ENCODE data around the gene CSNK1A1L.

Gene CSNK1A1L

GRCh38 chr13:37106642-37107041 is 1.2 kb upstream of the CSNK1A1L start:
- no peak for DNase-seq (ENCODE audit: low read depth in 2 of 2)

GRCh38 chr13:37102896-37103295 is 2.6 kb downstream of the CSNK1A1L start:
- no peak for DNase-seq (ENCODE audit: low read depth in 2 of 2)

GRCh38 chr13:37101201-37101600 is 4.3 kb downstream of the CSNK1A1L start:
- no peak for DNase-seq (ENCODE audit: low read depth in 2 of 2)

GRCh38 chr13:37100731-37101130 is 4.7 kb downstream of the CSNK1A1L start:
- no peak for DNase-seq (ENCODE audit: low read depth in 2 of 2)

GRCh38 chr13:37097076-37097475 is 8.4 kb downstream of the CSNK1A1L start:
- no peak for DNase-seq (ENCODE audit: low read depth in 2 of 2)

- DNase-seq (ENCODE audit: low read depth in 2 of 2) = no peak
These were observed 10.6 kb downstream of the CSNK1A1L start for GRCh38 chr13:37094840-37095239.

GRCh38 chr13:37094099-37094498 is 11.4 kb downstream of the CSNK1A1L start:
- DNase-seq (ENCODE audit: low read depth in 2 of 2) = no peak

GRCh38 chr13:37091835-37092234 is 13.6 kb downstream of the CSNK1A1L start:
- no peak for DNase-seq (ENCODE audit: low read depth in 2 of 2)

- no peak for DNase-seq (ENCODE audit: low read depth in 2 of 2)
These were observed 14.6 kb downstream of the CSNK1A1L start for GRCh38 chr13:37090912-37091311.

- DNase-seq (ENCODE audit: low read depth in 2 of 2) = no peak
These were observed 16.0 kb downstream of the CSNK1A1L start for GRCh38 chr13:37089495-37089894.

- DNase-seq (ENCODE audit: low read depth in 2 of 2) = no peak
These were observed 18.0 kb downstream of the CSNK1A1L start for GRCh38 chr13:37087486-37087885.

- DNase-seq (ENCODE audit: low read depth in 2 of 2) = no peak
These were observed 19.9 kb downstream of the CSNK1A1L start for GRCh38 chr13:37085606-37086005.

GRCh38 chr13:37076818-37077217 is 28.6 kb downstream of the CSNK1A1L start:
- DNase-seq (ENCODE audit: low read depth in 2 of 2) = no peak

GRCh38 chr13:37075164-37075563 is 30.3 kb downstream of the CSNK1A1L start:
- no peak for DNase-seq (ENCODE audit: low read depth in 2 of 2)

GRCh38 chr13:37074703-37075102 is 30.8 kb downstream of the CSNK1A1L start:
- no peak for DNase-seq (ENCODE audit: low read depth in 2 of 2)

GRCh38 chr13:37072024-37072423 is 33.4 kb downstream of the CSNK1A1L start:
- DNase-seq (ENCODE audit: low read depth in 2 of 2) = no peak

GRCh38 chr13:37070956-37071355 is 34.5 kb downstream of the CSNK1A1L start:
- DNase-seq (ENCODE audit: low read depth in 2 of 2) = no peak

- no peak for DNase-seq (ENCODE audit: low read depth in 2 of 2)
These were observed 35.2 kb downstream of the CSNK1A1L start for GRCh38 chr13:37070145-37070695.

- DNase-seq (ENCODE audit: low read depth in 2 of 2) = no peak
These were observed 35.8 kb downstream of the CSNK1A1L start for GRCh38 chr13:37069597-37070103.

- no peak for DNase-seq (ENCODE audit: low read depth in 2 of 2)
These were observed 36.5 kb downstream of the CSNK1A1L start for GRCh38 chr13:37068962-37069361.

- no peak for DNase-seq (ENCODE audit: low read depth in 2 of 2)
These were observed 37.6 kb downstream of the CSNK1A1L start for GRCh38 chr13:37067874-37068273.

- no peak for DNase-seq (ENCODE audit: low read depth in 2 of 2)
These were observed 39.5 kb downstream of the CSNK1A1L start for GRCh38 chr13:37065890-37066526.

GRCh38 chr13:37059848-37060192 is 45.6 kb downstream of the CSNK1A1L start:
- no peak for DNase-seq (ENCODE audit: low read depth in 2 of 2)
